ENCODE results near the gene RHPN2. TPM values are rescaled to one million over a fixed set of nuclear protein-coding genes. Genes with fewer than 3 reads are reported as not detected.
"Not testable (repeated sequence)": the region's sequence is repeated elsewhere in the genome, so short reads cannot be mapped to it uniquely, and the experiment has no call there.

Gene RHPN2
- total and polyA plus RNA-seq, 2 of the 8 experiments (the other 6 are each of a cell fraction or from before 2014, with no cell fraction given): 22.8 to 31.1 TPM

DNA sequence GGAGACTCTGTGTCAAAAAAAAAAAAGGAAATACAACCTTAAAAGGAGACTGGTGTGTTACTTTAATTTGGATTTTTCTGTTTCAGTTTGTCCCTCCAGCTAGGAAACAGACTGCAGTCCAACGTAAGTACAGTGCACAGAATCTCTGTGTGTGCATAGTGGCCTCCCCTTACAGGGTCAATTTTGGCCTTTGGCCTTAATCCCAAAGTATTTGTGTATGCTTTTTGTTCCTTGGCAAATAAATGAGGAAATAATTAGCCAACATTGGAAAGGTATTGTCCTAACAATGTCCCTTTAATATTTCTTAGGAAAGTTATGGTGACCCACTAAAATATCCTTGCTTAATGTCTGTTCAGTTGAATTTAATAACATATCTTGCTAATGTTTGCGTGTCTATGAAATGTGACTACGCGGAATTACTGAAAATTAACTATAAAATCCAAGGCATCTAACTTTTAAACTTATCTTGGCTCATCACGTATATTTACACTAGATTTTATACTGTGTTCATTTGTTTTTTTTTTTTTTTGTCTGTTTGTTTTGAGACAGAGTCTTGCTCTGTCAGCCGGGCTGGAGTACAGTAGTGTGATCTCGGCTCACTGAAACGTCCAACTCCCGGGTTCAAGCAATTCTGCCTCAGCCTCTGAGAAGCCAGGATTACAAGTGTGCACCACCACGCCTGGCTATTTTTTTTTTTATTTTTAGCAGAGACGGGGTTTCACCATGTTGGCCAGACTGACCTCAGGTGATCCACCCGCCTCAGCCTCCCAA, 39.0 kb downstream of the RHPN2 start:
- not testable (repeated sequence) for H3K23me2 ChIP-seq (ENCODE audit: low read depth, low read length)

More for the DNA sequence above, 39.0 kb downstream of the RHPN2 start:
- H4K20me1 ChIP-seq (replicated peaks in 1 of 2; ENCODE audit: control insufficient read depth in 1 of 2, insufficient read depth in 2 of 2, low read length in 2 of 2); H3K23ac ChIP-seq (ENCODE audit: insufficient read length); H2BK20ac ChIP-seq (ENCODE audit: low read length); H3K27me3 ChIP-seq (replicated peaks in 1 of 4; ENCODE audit: control insufficient read depth in 3 of 4, extremely low read depth in 1 of 4, insufficient read depth in 3 of 4, low read length in 3 of 4); H2BK120ac ChIP-seq (replicated peaks; ENCODE audit: low read depth, low read length); H2BK5ac ChIP-seq (ENCODE audit: low read depth, low read length); H2AK5ac ChIP-seq (ENCODE audit: low read depth, low read length); H2AFZ ChIP-seq (ENCODE audit: low read length); H4K8ac ChIP-seq (ENCODE audit: extremely low read depth, insufficient read depth, low read length); H3K56ac ChIP-seq (replicated peaks; ENCODE audit: insufficient read length, low read depth, low read length); H4K91ac ChIP-seq (replicated peaks; ENCODE audit: insufficient read length, low read length); H3K27ac ChIP-seq (ENCODE audit: low read depth, low read length); DNase-seq (ENCODE audit: low read depth in 1 of 2, low spot score in 2 of 2); H3K4me3 ChIP-seq (ENCODE audit: extremely low read depth in 1 of 4, insufficient read depth in 2 of 4, low read depth in 3 of 4, low read length in 4 of 4); H4K5ac ChIP-seq (ENCODE audit: insufficient read length, low read depth, low read length); H3K18ac ChIP-seq (ENCODE audit: extremely low read depth, low read length); H2BK12ac ChIP-seq (ENCODE audit: low read depth, low read length); FAIRE-seq; H3K9ac ChIP-seq (replicated peaks in 1 of 4; ENCODE audit: extremely low read depth in 1 of 4, low read depth in 3 of 4, low read length in 3 of 4); H3K14ac ChIP-seq (ENCODE audit: insufficient read length); H3K4ac ChIP-seq (replicated peaks; ENCODE audit: insufficient read length, low read depth, low read length); H3K79me1 ChIP-seq (ENCODE audit: low read depth, low read length); H2BK15ac ChIP-seq (ENCODE audit: low read length); H3K4me2 ChIP-seq (ENCODE audit: insufficient read depth in 1 of 2, low read depth in 2 of 2, low read length in 2 of 2): not testable (repeated sequence)
- ChIA-PET CTCF (ENCODE audit: partially characterized antibody) (interaction anchor here (0.7 to 1.1 kb wide), 2 partner anchors 49 to 936 kb away, joined by 3 read pairs; no protein-coding TSS in a partner anchor), POLR2A (ENCODE audit: partially characterized antibody) (interaction anchor here (0.6 to 0.9 kb wide), 2 partner anchors 9 to 18 kb away, joined by 3 to 4 read pairs; no protein-coding TSS in a partner anchor)
- H3K4me1 ChIP-seq (replicated peaks in 1 of 4; ENCODE audit: control insufficient read depth in 3 of 4, insufficient read depth in 4 of 4, low read length in 3 of 4): peaks cover 4 to 20% (median 13%) of the 10 kb centered on the region in 4 experiments
- H3K79me2 ChIP-seq (ENCODE audit: control insufficient read depth in 1 of 2, insufficient read depth in 2 of 2, low read length in 2 of 2): peaks cover 0 to 20% of the 10 kb centered on the region in 2 experiments; a peak in 2 of 4 replicates
- WGBS, 2 experiments (ENCODE audit: extremely low coverage in 1 of 2, insufficient coverage in 1 of 2, insufficient read length in 1 of 2, insufficient replicate concordance in 2 of 2, low coverage in 1 of 2, low lambda C conversion rate in 2 of 2, missing lambda C conversion rate in 1 of 2): 97% methylated on average over 11 of the region's 12 CpGs; no CpG with 5 or more reads in 1 of the 2 experiments
- H3K9me3 ChIP-seq (ENCODE audit: insufficient read depth in 2 of 2, low read depth in 1 of 2, low read length in 1 of 2): peaks cover 10% of the 10 kb centered on the region in 2 experiments; a peak in 3 of 4 replicates
- peaks cover 0 to 14% (median 5%) of the 10 kb centered on the region in 4 experiments; a peak in 4 of 8 replicates for H3K36me3 ChIP-seq (ENCODE audit: control insufficient read depth in 2 of 4, insufficient read depth in 4 of 4, low read length in 3 of 4)
